H1 (cell line): ENCODE results near the gene GPC6. TPM values are rescaled to one million over a fixed set of nuclear protein-coding genes. Genes with fewer than 3 reads are reported as not detected.

ENCODE experiments used
- CTCF ChIA-PET: fragments of 300-600 bp; sonication (Branson Sonifier 250); formaldehyde crosslinking; loops from one replicate; lab custom pipeline; 2021; ENCODE audit not compliant: partially characterized antibody; lab: Charles Lee
- POLR2A ChIA-PET: fragments of 300-600 bp; sonication (Branson Sonifier 250); formaldehyde crosslinking; loops from one replicate; lab custom pipeline; 2021; ENCODE audit warnings: inconsistent platforms; ENCODE audit not compliant: partially characterized antibody; lab: Charles Lee
- DNase-seq, 2 experiments: peaks; one replicate each; pipeline versions ENCODE4 v3.0.0 to v3.0.0-alpha.2; 2010 to 2022; ENCODE audit warnings: low spot score in 2 of 2, low read depth in 1 of 2, mixed read lengths in 1 of 2
- FAIRE-seq: peaks from 2 replicates; lab custom pipeline; 2011; peaks lifted over from hg19 to GRCh38; lab: Jason Lieb, UNC
- H2AFZ ChIP-seq: 2 replicates; pipeline ENCODE4 v1.8.1; 2012; ENCODE audit warnings: low read length, inconsistent platforms
- H2AK5ac ChIP-seq: 2 replicates; pipeline ENCODE4 v1.6.1; 2013; ENCODE audit warnings: low read depth, low read length
- H2BK120ac ChIP-seq: replicated peaks from 2 replicates; pipeline ENCODE3; 2013; ENCODE audit warnings: low read depth, low read length, inconsistent platforms
- H2BK12ac ChIP-seq: 2 replicates; pipeline ENCODE4 v1.6.1; 2013; ENCODE audit warnings: low read depth, low read length
- H2BK15ac ChIP-seq: 2 replicates; pipeline ENCODE4 v1.6.1; 2013; ENCODE audit warnings: low read length
- H2BK20ac ChIP-seq: 2 replicates; pipeline ENCODE4 v1.6.1; 2013; ENCODE audit warnings: low read length
- H2BK5ac ChIP-seq: 2 replicates; pipeline ENCODE4 v1.6.1; 2013; ENCODE audit warnings: low read depth, low read length
- H3K14ac ChIP-seq: 2 replicates; pipeline ENCODE4 v1.6.1; 2013; ENCODE audit warnings: inconsistent platforms; ENCODE audit not compliant: insufficient read length
- H3K18ac ChIP-seq: 2 replicates; pipeline ENCODE4 v1.6.1; 2013; ENCODE audit warnings: low read length; ENCODE audit errors: extremely low read depth
- H3K23ac ChIP-seq: 2 replicates; pipeline ENCODE4 v1.6.1; 2013; ENCODE audit warnings: inconsistent platforms; ENCODE audit not compliant: insufficient read length
- H3K23me2 ChIP-seq: 2 replicates; pipeline ENCODE4 v1.6.1; 2013; ENCODE audit warnings: low read depth, low read length
- H3K27ac ChIP-seq: 2 replicates; pipeline ENCODE4 v1.6.1; 2011; ENCODE audit warnings: low read depth, low read length, inconsistent platforms
- H3K27me3 ChIP-seq, 4 experiments: replicated peaks in 1 of 4; 1 replicate in 1 of 4; 2 replicates in 3 of 4; pipeline versions ENCODE4 v1.6.1 to v1.8.1; 2011 to 2013; ENCODE audit warnings: low read length in 3 of 4, mild to moderate bottlenecking in 3 of 4, inconsistent platforms in 2 of 4, mixed read lengths in 2 of 4, moderate library complexity in 1 of 4; ENCODE audit not compliant: control insufficient read depth in 3 of 4, insufficient read depth in 3 of 4; ENCODE audit errors: extremely low read depth in 1 of 4
- H3K36me3 ChIP-seq, 4 experiments: 2 replicates each; pipeline versions ENCODE4 v1.6.1 to v1.8.1; 2011 to 2013; ENCODE audit warnings: mild to moderate bottlenecking in 4 of 4, low read length in 3 of 4, moderate library complexity in 2 of 4, control low read depth in 1 of 4, inconsistent platforms in 1 of 4; ENCODE audit not compliant: insufficient read depth in 4 of 4, control insufficient read depth in 2 of 4
- H3K4ac ChIP-seq: replicated peaks from 2 replicates; pipeline ENCODE3; 2013; ENCODE audit warnings: low read length, low read depth, mixed read lengths, inconsistent platforms; ENCODE audit not compliant: insufficient read length
- H3K4me1 ChIP-seq, 4 experiments: replicated peaks in 1 of 4; 1 replicate in 1 of 4; 2 replicates in 3 of 4; pipeline versions ENCODE4 v1.6.1 to v1.8.1; 2011 to 2013; ENCODE audit warnings: low read length in 3 of 4, inconsistent platforms in 2 of 4, mixed read lengths in 1 of 4; ENCODE audit not compliant: insufficient read depth in 4 of 4, control insufficient read depth in 3 of 4
- H3K4me2 ChIP-seq, 2 experiments: 2 replicates each; pipeline versions ENCODE4 v1.6.1 to v1.8.1; 2011 to 2013; ENCODE audit warnings: low read depth in 2 of 2, low read length in 2 of 2, control low read depth in 1 of 2, inconsistent platforms in 1 of 2, mild to moderate bottlenecking in 1 of 2; ENCODE audit not compliant: insufficient read depth in 1 of 2
- H3K4me3 ChIP-seq, 4 experiments: fragments of 200-600, 300-600 bp in 1 of 4; sonication (generic), shearing (Covaris generic), sonication (Bioruptor Twin) in 1 of 4; 2 replicates each; pipeline versions ENCODE4 v1.5.1 to v1.8.1; 2011 to 2016; ENCODE audit warnings: low read length in 4 of 4, low read depth in 3 of 4, control low read depth in 2 of 4, inconsistent platforms in 2 of 4, mild to moderate bottlenecking in 2 of 4, mixed read lengths in 1 of 4, moderate library complexity in 1 of 4; ENCODE audit not compliant: insufficient read depth in 2 of 4; ENCODE audit errors: extremely low read depth in 1 of 4
- H3K56ac ChIP-seq: replicated peaks from 2 replicates; pipeline ENCODE3; 2013; ENCODE audit warnings: low read depth, mild to moderate bottlenecking, mixed read lengths, low read length, inconsistent platforms; ENCODE audit not compliant: insufficient read length
- H3K79me1 ChIP-seq: 2 replicates; pipeline ENCODE4 v1.6.1; 2013; ENCODE audit warnings: low read depth, low read length, control low read depth
- H3K79me2 ChIP-seq, 2 experiments: 2 replicates each; pipeline versions ENCODE4 v1.6.1 to v1.8.1; 2012 to 2013; ENCODE audit warnings: low read length in 2 of 2, mild to moderate bottlenecking in 2 of 2, inconsistent platforms in 1 of 2; ENCODE audit not compliant: insufficient read depth in 2 of 2, control insufficient read depth in 1 of 2
- H3K9ac ChIP-seq, 4 experiments: replicated peaks in 1 of 4; 1 replicate in 1 of 4; 2 replicates in 3 of 4; pipeline versions ENCODE4 v1.6.1 to v1.8.1; 2011 to 2013; ENCODE audit warnings: low read depth in 3 of 4, low read length in 3 of 4, control low read depth in 2 of 4, mild to moderate bottlenecking in 2 of 4, moderate library complexity in 2 of 4, inconsistent platforms in 1 of 4; ENCODE audit errors: extremely low read depth in 1 of 4
- H3K9me3 ChIP-seq, 2 experiments: 2 replicates each; pipeline versions ENCODE4 v1.6.1 to v1.8.1; 2012 to 2013; ENCODE audit warnings: mild to moderate bottlenecking in 2 of 2, moderate library complexity in 2 of 2, control low read depth in 1 of 2, inconsistent platforms in 1 of 2, low read depth in 1 of 2, low read length in 1 of 2, mixed read lengths in 1 of 2; ENCODE audit not compliant: insufficient read depth in 2 of 2
- H4K20me1 ChIP-seq, 2 experiments: replicated peaks in 1 of 2; 2 replicates each; pipeline versions ENCODE3 to v1.8.1; 2011 to 2013; ENCODE audit warnings: inconsistent platforms in 2 of 2, low read length in 2 of 2, mild to moderate bottlenecking in 1 of 2; ENCODE audit not compliant: insufficient read depth in 2 of 2, control insufficient read depth in 1 of 2
- H4K5ac ChIP-seq: 2 replicates; pipeline ENCODE4 v1.6.1; 2013; ENCODE audit warnings: low read length, low read depth, mixed read lengths, inconsistent platforms; ENCODE audit not compliant: insufficient read length
- H4K8ac ChIP-seq: 2 replicates; pipeline ENCODE4 v1.8.0; 2013; ENCODE audit warnings: mild to moderate bottlenecking, moderate library complexity, low read length, inconsistent platforms; ENCODE audit not compliant: insufficient read depth; ENCODE audit errors: extremely low read depth
- H4K91ac ChIP-seq: replicated peaks from 2 replicates; pipeline ENCODE3; 2013; ENCODE audit warnings: low read length, mixed read lengths, inconsistent platforms; ENCODE audit not compliant: insufficient read length
- KDM1A ChIP-seq: fragments of 200-600, 300-600 bp; sonication (generic); IDR thresholded peaks from 2 replicates; pipeline ENCODE4 v1.7.1; 2016; ENCODE audit warnings: mild to moderate bottlenecking, low read length, borderline replicate concordance
- KDM5A ChIP-seq: fragments of 200-600 bp; IDR thresholded peaks from 2 replicates; pipeline ENCODE4 v1.7.1; 2012; ENCODE audit warnings: mild to moderate bottlenecking, low read length, inconsistent platforms, mixed read lengths
- SP1 ChIP-seq: IDR thresholded peaks from 2 replicates; pipeline ENCODE4 v1.6.1; 2011; ENCODE audit warnings: low read depth, low read length
- WGBS, 2 experiments: shearing (Covaris generic) in 1 of 2; methylation state at CpG; one replicate each; pipeline versions ENCODE4 v1.1.6 to v1.1.7; 2013 to 2015; ENCODE audit warnings: low lambda C conversion rate in 2 of 2, mixed read lengths in 2 of 2, inconsistent platforms in 1 of 2, low coverage in 1 of 2, missing lambda C conversion rate in 1 of 2; ENCODE audit not compliant: insufficient replicate concordance in 2 of 2, insufficient coverage in 1 of 2, insufficient read length in 1 of 2; ENCODE audit errors: extremely low coverage in 1 of 2, missing lambda C conversion rate in 1 of 2; 5-methylcytosine and 5-hydroxymethylcytosine counted together
- polyA plus RNA-seq, 7 experiments: library from polyadenylated mRNA; depleted of rRNA in 3 of 7; stranded (reverse) in 5 of 7; unstranded in 2 of 7; fragments of >200 nt in 5 of 7; fragments of 200-250 nt in 2 of 7; gene quantifications; 1 replicate in 5 of 7; 2 replicates in 1 of 7; 4 replicates in 1 of 7; pipeline versions ENCODE4 v1.2.1 to v1.2.3, GENCODE V29; 2011 to 2013; ENCODE audit warnings: missing spikeins in 2 of 7, mixed read lengths in 2 of 7
- total RNA-seq: library from RNA; stranded (reverse); fragmentation: NEBNext Ultra II Directional; extraction: Animal tissue kit (Norgen Biotek cat#: 25700); gene quantifications from 2 replicates; pipeline ENCODE4 v1.2.1, GENCODE V29; 2021

Gene GPC6
- total and polyA plus RNA-seq, 2 of the 8 experiments (the other 6 are each of a cell fraction or from before 2014, with no cell fraction given) = 5.4 to 12.0 TPM

GRCh38 chr13:93976528-93976927 is 749.9 kb downstream of the GPC6 start:
- Histone ChIP-seq H4K8ac (no peak overlapping the region), H3K4me2 (no peak overlapping the region), H4K91ac (no peak overlapping the region), H3K36me3 (no peaks in the 10 kb centered on the region; a peak in 1 of 8 replicates), H2AFZ (no peak overlapping the region), H2BK5ac (no peak overlapping the region), H3K23me2 (no peaks in the 10 kb centered on the region; the same call in 1 of the 2 replicates), H3K9ac (no peak overlapping the region), H3K79me2 (no peaks in the 10 kb centered on the region), H2BK120ac (no peak overlapping the region), H4K5ac (no peak overlapping the region), H3K14ac (no peak overlapping the region), H3K27me3 (no peaks in the 10 kb centered on the region), H3K18ac (no peak overlapping the region), H2BK12ac (no peak overlapping the region), H3K4me1 (no peaks in the 10 kb centered on the region), H3K27ac (no peak overlapping the region), H3K4me3 (no peak overlapping the region), H3K79me1 (no peaks in the 10 kb centered on the region), H3K9me3 (no peaks in the 10 kb centered on the region), H2BK20ac (no peak overlapping the region), H2AK5ac (no peak overlapping the region), H3K23ac (no peak overlapping the region), H4K20me1 (no peaks in the 10 kb centered on the region), H2BK15ac (no peak overlapping the region), H3K56ac (no peak overlapping the region), H3K4ac (no peak overlapping the region)
- CTCF ChIA-PET = interaction anchor here (0.5 to 0.7 kb wide), 2 partner anchors 8 to 270 kb away, joined by 3 read pairs; no protein-coding TSS in a partner anchor
- POLR2A ChIA-PET = no interaction called here
- no peak for DNase-seq
- WGBS, 2 experiments = 85% methylated on average over 5 of the region's 5 CpGs; no CpG with 5 or more reads in 1 of the 2 experiments
- no peak for TF ChIP-seq SP1
- TF ChIP-seq KDM5A = no peak
- no peak for TF ChIP-seq KDM1A
- no peak for FAIRE-seq
